ENCODE data around the gene NOCT. TPM values are rescaled to one million over a fixed set of nuclear protein-coding genes. Genes with fewer than 3 reads are reported as not detected.
A peak's percentile ranks its signal among the peaks of the same experiment; 100 is the strongest.

The NOCT gene
- total and polyA plus RNA-seq, 2 donors (not counting 1 experiment from before 2014, with no cell fraction given), result 2.6 to 3.8 TPM

GRCh38 chr4:138992676-138993075 is 22.9 kb upstream of the NOCT start:
- WGBS (ENCODE audit: insufficient coverage), result 0% methylated on average over 1 of the region's 2 CpGs
- peaks cover 8% of the 10 kb centered on the region for H3K4me1 Mint-ChIP-seq
- no peaks in the 10 kb centered on the region for H3K36me3 ChIP-seq (replicated peaks in 1 of 2; ENCODE audit: control extremely low read depth in 1 of 2, control insufficient read depth in 1 of 2, extremely low read depth in 1 of 2, insufficient read depth in 2 of 2, low read length in 1 of 2)
- peak; percentile 43 for DNase-seq
- H3K27ac ChIP-seq (ENCODE audit: low read length in 2 of 2), result peak overlapping the region in 1 of 2 donors; percentile 33
- peak; percentile 41 for ATAC-seq (ENCODE audit: low read depth)
- peaks cover 7 to 12% of the 10 kb centered on the region in 2 donors for H3K4me1 ChIP-seq (ENCODE audit: control insufficient read depth in 2 of 2, insufficient read depth in 2 of 2, low read length in 2 of 2)
- no peak overlapping the region for H3K4me3 ChIP-seq (ENCODE audit: control extremely low read depth in 1 of 5, extremely low read depth in 1 of 5, insufficient read depth in 1 of 5, low read depth in 2 of 5, low read length in 4 of 5)
- TF ChIP-seq EZH2 (IDR thresholded peaks at IDR 0.05; ENCODE audit: borderline replicate concordance, insufficient read depth, low read depth, low read length, poor library complexity, severe bottlenecking) (no peak), CTCF (IDR thresholded peaks at IDR 0.05) (no peak)
- no peak overlapping the region for H3K9ac ChIP-seq (ENCODE audit: low read length)
- peak overlapping the region; percentile 27 for H3K27ac Mint-ChIP-seq
- H3K27me3 ChIP-seq (replicated peaks in 1 of 4; ENCODE audit: control extremely low read depth in 1 of 4, control insufficient read depth in 3 of 4, insufficient read depth in 4 of 4, low read length in 3 of 4), result peaks cover 0 to 5% (median 0%) of the 10 kb centered on the region in 4 experiments
- H3K4me3 Mint-ChIP-seq, result no peak overlapping the region
- no peaks in the 10 kb centered on the region for H3K27me3 Mint-ChIP-seq
- ChIA-PET CTCF (no interaction called here), POLR2A (no interaction called here)
- peak overlapping the region; percentile 9 for H3K4me2 ChIP-seq (replicated peaks; ENCODE audit: low read depth, low read length, poor library complexity, severe bottlenecking)
- H3K79me2 ChIP-seq (ENCODE audit: control insufficient read depth, insufficient read depth, low read length), result no peaks in the 10 kb centered on the region
- H4K20me1 ChIP-seq (ENCODE audit: control insufficient read depth, insufficient read depth, low read length, poor library complexity, severe bottlenecking), result no peaks in the 10 kb centered on the region
- H3K9me3 ChIP-seq (ENCODE audit: control extremely low read depth in 1 of 3, control insufficient read depth in 2 of 3, insufficient read depth in 1 of 3, low read length in 2 of 3), result no peaks in the 10 kb centered on the region
- intact Hi-C loops (cut with micrococcal nuclease), result no loop called here
- no peaks in the 10 kb centered on the region for H3K9me3 Mint-ChIP-seq (ENCODE audit: insufficient read depth)
- peak overlapping the region; percentile 28 for H2AFZ ChIP-seq (ENCODE audit: insufficient read depth, low read depth, low read length, poor library complexity, severe bottlenecking)

GRCh38 chr4:138996090-138996489 is 19.5 kb upstream of the NOCT start:
- WGBS (ENCODE audit: insufficient coverage), result no CpG with 5 or more reads among the region's 6 CpGs
- no peak overlapping the region for H3K27ac Mint-ChIP-seq
- Histone ChIP-seq H3K9me3 (ENCODE audit: control extremely low read depth in 1 of 3, control insufficient read depth in 2 of 3, insufficient read depth in 1 of 3, low read length in 2 of 3) (no peaks in the 10 kb centered on the region), H3K4me2 (replicated peaks; ENCODE audit: low read depth, low read length, poor library complexity, severe bottlenecking) (no peak overlapping the region), H3K79me2 (ENCODE audit: control insufficient read depth, insufficient read depth, low read length) (no peaks in the 10 kb centered on the region), H3K27me3 (replicated peaks in 1 of 4; ENCODE audit: control extremely low read depth in 1 of 4, control insufficient read depth in 3 of 4, insufficient read depth in 4 of 4, low read length in 3 of 4) (peaks cover 0 to 5% (median 0%) of the 10 kb centered on the region in 4 experiments), H3K27ac (ENCODE audit: low read length in 2 of 2) (no peak overlapping the region), H3K4me1 (ENCODE audit: control insufficient read depth in 2 of 2, insufficient read depth in 2 of 2, low read length in 2 of 2) (peaks cover 7 to 12% of the 10 kb centered on the region in 2 donors), H2AFZ (ENCODE audit: insufficient read depth, low read depth, low read length, poor library complexity, severe bottlenecking) (no peak overlapping the region), H4K20me1 (ENCODE audit: control insufficient read depth, insufficient read depth, low read length, poor library complexity, severe bottlenecking) (no peaks in the 10 kb centered on the region), H3K4me3 (ENCODE audit: control extremely low read depth in 1 of 5, extremely low read depth in 1 of 5, insufficient read depth in 1 of 5, low read depth in 2 of 5, low read length in 4 of 5) (no peak overlapping the region), H3K36me3 (replicated peaks in 1 of 2; ENCODE audit: control extremely low read depth in 1 of 2, control insufficient read depth in 1 of 2, extremely low read depth in 1 of 2, insufficient read depth in 2 of 2, low read length in 1 of 2) (no peaks in the 10 kb centered on the region), H3K9ac (ENCODE audit: low read length) (no peak overlapping the region)
- TF ChIP-seq EZH2 (IDR thresholded peaks at IDR 0.05; ENCODE audit: borderline replicate concordance, insufficient read depth, low read depth, low read length, poor library complexity, severe bottlenecking), result no peak
- TF ChIP-seq CTCF (IDR thresholded peaks at IDR 0.05), result no peak
- peaks cover 8% of the 10 kb centered on the region for H3K4me1 Mint-ChIP-seq
- ATAC-seq (ENCODE audit: low read depth), result no peak
- no peak overlapping the region for H3K4me3 Mint-ChIP-seq
- ChIA-PET POLR2A (no interaction called here), CTCF (no interaction called here)
- no peaks in the 10 kb centered on the region for H3K27me3 Mint-ChIP-seq
- intact Hi-C loops (cut with micrococcal nuclease), result no loop called here
- H3K9me3 Mint-ChIP-seq (ENCODE audit: insufficient read depth), result no peaks in the 10 kb centered on the region
- DNase-seq, result no peak

All from B cell (primary cell).